B cell (primary cell): ENCODE measurements around the gene RUNDC3A.

Experiments
- CTCF ChIP-seq: fragments of 200-600 bp; IDR thresholded peaks from one replicate; pipeline ENCODE4 v1.8.0; 2022; ENCODE audit warnings: antibody characterized with exemption, mild to moderate bottlenecking
- EZH2 ChIP-seq: IDR thresholded peaks from 2 replicates; pipeline ENCODE4 v1.6.1; 2012; ENCODE audit warnings: borderline replicate concordance, low read depth, mild to moderate bottlenecking, moderate library complexity, low read length; ENCODE audit not compliant: insufficient read depth, poor library complexity, severe bottlenecking

GRCh38 chr17:44267165-44267455, 41.3 kb upstream of the RUNDC3A start:
- TF ChIP-seq CTCF (no peak), EZH2 (no peak)
